ENCODE results near the gene TRMT61B. TPM values are rescaled to one million over a fixed set of nuclear protein-coding genes. Genes with fewer than 3 reads are reported as not detected.

TRMT61B gene
- total and polyA plus RNA-seq, 2 of the 13 experiments (the other 11 are each of a cell fraction or from before 2014, with no cell fraction given), result 19.7 to 23.5 TPM

- Histone ChIP-seq H3K79me2 (ENCODE audit: insufficient read depth, low read length) (no peaks in the 10 kb centered on the region), H3K4me3 (replicated peaks in 1 of 3; ENCODE audit: insufficient read depth in 1 of 3, low read depth in 2 of 3, low read length in 3 of 3) (no peak overlapping the region), H3K4me1 (ENCODE audit: insufficient read depth, low read length) (no peaks in the 10 kb centered on the region; the same call in 1 of the 2 replicates), H3K9me3 (ENCODE audit: low read length) (no peaks in the 10 kb centered on the region), H3K27ac (ENCODE audit: extremely low read length, insufficient read depth, low read length) (no peak overlapping the region), H2AFZ (ENCODE audit: low read length) (no peak overlapping the region), H3K36me3 (replicated peaks in 1 of 2; ENCODE audit: control insufficient read depth in 1 of 2, insufficient read depth in 2 of 2, low read length in 2 of 2) (no peaks in the 10 kb centered on the region), H3K4me2 (ENCODE audit: low read depth, low read length) (no peak overlapping the region), H3K9ac (ENCODE audit: insufficient read depth, low read depth, low read length) (no peak overlapping the region), H3K27me3 (ENCODE audit: control insufficient read depth in 1 of 2, insufficient read depth in 2 of 2, low read length in 2 of 2) (no peaks in the 10 kb centered on the region), H4K20me1 (ENCODE audit: insufficient read depth, low read length) (no peaks in the 10 kb centered on the region)
- CTCF ChIA-PET (ENCODE audit: low intra/inter-chr PET ratio, low total read pairs), result interaction anchor here (1.0 to 2.1 kb wide), 3 partner anchors 137 to 375 kb away, joined by 3 to 15 read pairs (median 3); no protein-coding TSS in a partner anchor
- WGBS (ENCODE audit: low lambda C conversion rate), result 3% methylated on average over 8 of the region's 8 CpGs
- BruUV-seq (replicated peaks), result no TSS peak
- POLR2A ChIA-PET, result interaction anchor here (0.9 kb wide), 1 partner anchor 69 kb away, joined by 3 read pairs; the partner anchor contains the start of gene PPP1CB
- DNase-seq (ENCODE audit: low spot score) (peak; percentile 67), FAIRE-seq (peak; percentile 67), ATAC-seq (peak; percentile 91)
- in situ Hi-C loops (cut with HindIII; ENCODE audit: extremely low pct_ligation_motif_present, low pct_unique_long_range_greater_than_20kb) (loop anchor here (10.0 kb wide), 2 partner anchors 123 to 383 kb away; no protein-coding TSS in a partner anchor), intact Hi-C loops (cut with micrococcal nuclease; ENCODE audit: unreplicated experiment) (loop anchor here (1.0 to 10.0 kb wide), 3 partner anchors 103 to 376 kb away; no protein-coding TSS in a partner anchor)
- TF ChIP-seq ZNF331 (CRISPR knock-in tag; IDR thresholded peaks at IDR 0.05) (0 out of 2 replicates have a peak, but pooled peaks have one; percentile 34), KLF16 (CRISPR knock-in tag; IDR thresholded peaks at IDR 0.05) (0 out of 4 replicates have a peak, but pooled peaks of 1 of the 2 experiments have one; percentile 40), THRA (CRISPR knock-in tag; IDR thresholded peaks at IDR 0.05; ENCODE audit: borderline replicate concordance) (0 out of 2 replicates have a peak, but pooled peaks have one; percentile 24), STAG1 (CRISPR knock-in tag; IDR thresholded peaks at IDR 0.05) (peak; percentile 88), RAD21 (CRISPR knock-in tag; IDR thresholded peaks at IDR 0.05) (peak; percentile 62), YEATS2 (CRISPR knock-in tag; IDR thresholded peaks at IDR 0.05; ENCODE audit: borderline replicate concordance) (peak; percentile 32; the same call in 1 of the 2 replicates), ZKSCAN8 (CRISPR knock-in tag; IDR thresholded peaks at IDR 0.05; ENCODE audit: borderline replicate concordance) (no peak), SAP130 (CRISPR knock-in tag; IDR thresholded peaks at IDR 0.05; ENCODE audit: low read depth) (peak; percentile 7; the same call in 1 of the 2 replicates), ZNF770 (CRISPR knock-in tag; IDR thresholded peaks at IDR 0.05) (no peak), GATAD1 (CRISPR knock-in tag; IDR thresholded peaks at IDR 0.05) (0 out of 2 replicates have a peak, but pooled peaks have one; percentile 14), ZNF367 (CRISPR knock-in tag; IDR thresholded peaks at IDR 0.05; ENCODE audit: borderline replicate concordance) (no peak), HMGXB4 (CRISPR knock-in tag; IDR thresholded peaks at IDR 0.05; ENCODE audit: borderline replicate concordance in 1 of 2, low read depth in 1 of 2) (0 out of 4 replicates have a peak, but pooled peaks of 1 of the 2 experiments have one; percentile 39), ZGPAT (CRISPR knock-in tag; IDR thresholded peaks at IDR 0.05) (0 out of 2 replicates have a peak, but pooled peaks have one; percentile 14), CSRNP2 (CRISPR knock-in tag; conservative IDR thresholded peaks at IDR 0.05; ENCODE audit: low read depth) (no peak)
Observed at GRCh38 chr2:28821295-28821958, 48.7 kb downstream of the TRMT61B start.
